Activated CD8-positive, alpha-beta memory T cell treated with anti-CD3 and anti-CD28 coated beads for 1 hour (primary cell): ENCODE results near the gene SDK2.

ENCODE experiments used
- DNase-seq, 2 donors: peaks; one replicate each; pipeline ENCODE4 v3.0.0-alpha.2; 2020; ENCODE audit warnings: low read depth in 1 of 2; ENCODE audit errors: extremely low read depth in 1 of 2

Gene SDK2

GRCh38 chr17:73291260-73291801 is 352.9 kb downstream of the SDK2 start:
- DNase-seq: no peak

DNA sequence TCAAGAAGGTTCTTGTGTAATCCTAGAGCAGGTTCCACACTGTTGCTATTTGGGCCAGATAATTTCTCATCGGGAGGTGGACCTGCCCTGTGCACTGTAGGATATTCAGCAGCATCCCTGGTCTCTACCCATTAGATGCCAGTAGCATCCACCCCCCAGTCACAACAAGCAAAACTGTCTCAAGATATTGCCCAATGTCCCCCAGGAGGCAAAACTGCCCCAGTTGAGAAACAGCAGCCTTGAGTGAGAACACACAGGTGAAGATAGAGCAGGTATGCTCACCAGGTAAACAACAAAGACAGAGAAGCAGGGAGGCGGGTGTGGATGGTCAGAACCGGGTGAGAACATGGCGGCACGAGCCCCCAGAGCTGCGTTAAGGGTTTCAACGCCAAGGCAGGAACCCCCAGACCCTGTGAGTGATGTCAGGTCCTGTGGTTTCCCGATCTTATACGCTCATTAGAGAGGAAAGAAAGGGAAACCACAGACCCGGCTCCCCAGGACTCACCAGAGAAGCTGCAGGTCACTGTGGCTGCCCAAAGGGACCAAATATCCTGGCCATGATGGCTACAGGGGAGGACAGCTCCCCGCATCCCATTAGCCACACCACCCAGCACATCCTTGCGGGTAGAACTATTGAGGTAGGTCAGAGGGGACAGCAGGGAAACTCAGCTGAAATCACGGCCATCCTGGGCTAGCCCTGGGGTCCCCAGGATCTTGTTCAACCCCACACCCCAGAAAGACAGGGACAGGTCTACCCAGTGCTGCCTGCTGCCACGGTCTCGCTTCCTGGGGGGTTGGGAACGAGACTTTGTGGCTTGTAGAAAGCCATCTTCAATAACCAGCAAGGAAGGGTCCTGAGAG is 353.6 kb downstream of the SDK2 start:
- no peak for DNase-seq

GRCh38 chr17:73289549-73290254 is 354.5 kb downstream of the SDK2 start:
- no peak for DNase-seq

DNA sequence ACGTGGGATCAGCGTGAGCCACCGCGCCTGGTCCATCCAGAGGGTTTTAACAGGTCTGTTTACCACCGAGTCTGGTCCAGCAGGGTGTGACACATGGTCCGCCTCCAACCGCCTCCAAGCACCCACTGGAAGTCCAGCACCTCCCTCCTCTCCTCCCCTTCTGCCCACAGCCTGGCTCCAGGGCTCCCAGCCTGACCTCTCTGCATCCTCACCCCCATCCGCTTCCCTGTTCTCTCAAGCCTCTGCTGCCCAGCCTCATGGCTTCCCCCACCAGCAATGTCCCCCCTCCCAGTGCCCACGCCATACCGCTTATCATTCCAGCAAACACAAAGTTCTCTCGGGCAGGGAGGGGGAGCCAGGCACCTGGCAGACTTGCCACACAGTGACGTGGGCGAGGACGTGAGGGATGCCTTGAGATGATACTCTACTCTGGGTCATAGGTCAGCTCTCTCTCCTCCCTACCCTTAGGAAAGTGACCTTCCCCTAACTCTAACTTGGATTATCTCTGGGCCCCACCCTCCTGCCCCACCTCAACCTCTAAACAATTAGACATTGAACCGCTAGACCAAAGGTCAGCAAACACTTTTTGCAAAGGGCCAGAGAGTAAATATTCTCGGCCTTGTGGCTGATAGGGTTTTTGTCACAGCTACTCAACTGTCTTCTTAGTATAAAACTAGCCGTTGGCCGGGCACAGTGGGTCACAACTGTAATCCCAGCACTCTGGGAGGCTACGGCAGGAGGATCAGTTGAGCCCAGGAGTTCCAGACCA is 355.5 kb downstream of the SDK2 start:
- no peak for DNase-seq

DNA sequence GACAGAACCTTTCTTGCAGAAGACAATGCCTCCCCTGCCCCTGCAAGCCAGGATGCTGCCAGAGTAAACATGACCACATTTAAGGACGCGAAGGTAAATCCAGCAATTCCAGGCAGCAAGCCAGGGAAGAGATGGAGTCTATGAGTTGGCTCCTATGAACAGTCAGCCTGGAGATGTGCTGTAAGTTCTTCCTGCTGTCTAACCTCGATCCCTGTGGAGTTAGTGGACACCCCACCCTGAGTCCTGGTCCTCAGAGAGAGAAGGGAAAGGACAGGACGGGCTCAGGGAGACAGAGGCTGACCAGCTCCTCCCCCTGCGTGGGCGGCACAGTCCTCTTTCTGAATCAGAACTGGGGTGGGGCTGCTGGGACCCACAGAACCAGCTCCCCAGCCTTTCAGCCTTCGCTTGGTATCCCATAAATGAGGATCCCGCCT is 357.4 kb downstream of the SDK2 start:
- DNase-seq: no peak

GRCh38 chr17:73285916-73286862 is 358.1 kb downstream of the SDK2 start:
- no peak for DNase-seq

DNA sequence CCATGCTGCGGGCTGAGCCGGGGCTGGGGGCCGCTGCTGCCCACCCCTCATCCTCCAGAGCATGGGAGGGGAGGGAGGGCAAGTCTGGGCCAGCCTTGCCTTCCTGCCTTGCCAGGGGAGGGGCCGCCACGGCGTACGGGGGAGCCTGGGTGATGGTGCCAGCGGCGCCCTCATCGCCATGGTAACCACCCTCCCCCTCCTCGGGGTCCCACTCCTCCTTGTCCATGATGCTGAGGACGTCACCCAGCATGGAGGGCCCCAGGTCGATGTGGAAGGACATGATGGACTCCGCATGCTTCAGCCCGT is 358.7 kb downstream of the SDK2 start:
- no peak for DNase-seq

GRCh38 chr17:73284906-73285602 is 359.2 kb downstream of the SDK2 start:
- DNase-seq: no peak
